GM12892 (cell line): ENCODE data around the gene PLCH1.

Source experiments
- DNase-seq: peaks from one replicate; pipeline ENCODE4 v3.0.0; 2011; ENCODE audit not compliant: insufficient read length
- FAIRE-seq: peaks from 2 replicates; lab custom pipeline; 2011; peaks lifted over from hg19 to GRCh38; lab: Jason Lieb, UNC
- POLR2A ChIP-seq: IDR thresholded peaks from 2 replicates; pipeline ENCODE4 v1.6.1; 2011; ENCODE audit warnings: low read depth, low read length, control low read depth
- POLR2AphosphoS5 ChIP-seq: IDR thresholded peaks from 2 replicates; pipeline ENCODE4 v1.6.1; 2011; ENCODE audit warnings: low read depth, low read length, control low read depth
- TAF1 ChIP-seq: IDR thresholded peaks from 2 replicates; pipeline ENCODE4 v1.6.1; 2011; ENCODE audit warnings: low read depth, mild to moderate bottlenecking, control low read depth, low read length, borderline replicate concordance

The PLCH1 gene

DNA sequence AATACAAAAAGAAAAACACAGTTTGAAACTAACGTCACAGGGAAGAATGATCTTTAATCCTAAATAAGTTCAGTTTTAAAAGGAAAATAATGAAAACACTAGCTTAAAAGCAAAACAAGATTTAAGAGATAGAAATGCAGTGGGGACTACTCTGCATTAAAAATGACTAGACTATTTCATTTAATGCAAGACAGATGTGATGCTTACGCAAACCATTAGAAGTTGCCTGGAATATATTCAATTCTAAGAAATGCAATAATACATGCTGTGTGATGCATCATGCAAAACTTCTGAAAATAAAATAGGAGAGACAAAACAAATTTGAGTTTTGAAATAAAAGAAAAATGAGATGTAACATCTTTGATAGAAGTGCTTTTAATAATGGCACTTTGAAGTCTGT, 353.8 kb downstream of the PLCH1 start:
- DNase-seq, result no peak

GRCh38 chr3:155390351-155390750, 354.5 kb downstream of the PLCH1 start:
- no peak for FAIRE-seq
- TF ChIP-seq POLR2AphosphoS5 (no peak), TAF1 (no peak)
- no peak for DNase-seq

More for the DNA sequence above, 353.8 kb downstream of the PLCH1 start:
- no peak for FAIRE-seq
- TF ChIP-seq POLR2AphosphoS5 (no peak), POLR2A (no peak), TAF1 (no peak)

- TF ChIP-seq TAF1, result no peak
- TF ChIP-seq POLR2AphosphoS5, result no peak
- TF ChIP-seq POLR2A, result no peak
- no peak for DNase-seq
- FAIRE-seq, result no peak
These were observed 356.5 kb downstream of the PLCH1 start for GRCh38 chr3:155388417-155388816.

DNA sequence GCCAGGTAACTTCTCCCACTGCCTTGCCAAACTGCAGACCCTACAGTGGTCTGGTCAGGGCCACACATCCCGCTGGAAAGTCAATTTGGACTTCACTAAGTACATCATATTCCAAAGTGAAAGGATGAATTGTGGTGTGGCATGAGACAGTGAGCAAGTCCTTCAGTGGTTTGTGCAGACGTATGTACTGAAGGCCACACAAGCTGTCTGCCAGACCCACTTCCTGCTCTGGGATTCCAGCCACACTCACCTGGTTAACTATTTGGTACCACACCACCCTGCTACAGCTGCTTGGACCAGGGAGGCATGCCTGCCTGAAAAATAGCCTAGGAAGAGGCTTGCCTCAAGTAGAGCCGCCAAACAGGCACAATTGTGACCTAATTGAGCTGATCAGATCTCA, 357.3 kb downstream of the PLCH1 start:
- TF ChIP-seq POLR2AphosphoS5 (no peak), TAF1 (no peak), POLR2A (no peak)
- no peak for DNase-seq
- FAIRE-seq, result no peak

DNA sequence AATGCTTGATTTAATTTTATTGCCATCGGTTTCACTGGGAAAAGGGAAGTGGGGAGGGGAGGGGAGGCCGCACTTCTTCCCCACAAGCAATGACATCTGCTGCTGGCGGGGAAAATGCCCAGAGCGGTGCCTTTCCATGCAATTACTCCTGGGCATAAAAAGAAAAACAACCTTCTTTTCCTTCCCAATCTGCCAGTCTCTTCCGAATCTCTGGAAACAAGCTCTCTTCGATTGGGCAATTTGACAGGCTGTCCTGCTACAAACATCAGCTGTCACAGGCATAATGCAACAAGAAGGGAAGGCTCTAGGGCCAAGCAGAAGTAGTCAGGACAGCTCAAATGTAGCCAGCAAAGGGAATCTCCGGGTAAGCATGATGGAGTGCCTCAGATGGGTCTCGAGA, 358.0 kb downstream of the PLCH1 start:
- DNase-seq, result no peak
- FAIRE-seq, result no peak
- TF ChIP-seq TAF1 (no peak), POLR2AphosphoS5 (no peak), POLR2A (no peak)

DNA sequence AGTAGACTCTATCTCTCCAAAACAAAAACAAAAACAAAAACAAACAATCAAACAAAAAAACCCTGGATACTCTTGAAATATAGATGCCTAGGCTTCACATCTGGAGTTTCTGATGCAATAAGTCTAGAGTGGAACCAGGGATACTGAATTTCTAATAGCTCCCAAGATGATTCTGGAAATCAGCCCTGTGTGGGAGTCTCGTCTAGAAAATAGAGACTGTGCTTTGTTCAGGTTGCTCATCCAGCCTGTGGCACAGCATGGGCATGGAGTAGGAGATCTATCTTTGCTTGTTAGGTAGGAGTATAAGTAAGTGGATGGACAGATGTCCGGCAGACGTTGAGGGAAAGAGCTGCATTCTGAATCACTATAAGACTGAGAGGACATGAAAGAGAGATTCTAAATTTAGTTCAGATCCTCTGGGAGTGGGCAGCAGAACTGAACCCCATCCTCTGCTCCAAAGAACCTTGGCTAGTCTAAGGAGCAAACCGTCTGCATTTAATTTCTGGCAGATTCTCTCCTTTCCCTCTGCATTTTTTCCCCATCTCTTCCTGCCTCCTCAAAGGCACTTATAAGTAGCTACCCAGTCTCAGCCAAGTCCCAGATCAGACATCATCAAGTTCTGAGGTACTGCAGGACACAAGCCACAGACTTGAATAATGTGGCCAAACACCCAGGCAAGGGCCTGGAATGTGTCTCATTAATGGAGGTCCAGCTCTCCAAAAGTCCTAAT, 358.8 kb downstream of the PLCH1 start:
- TF ChIP-seq POLR2AphosphoS5 (no peak), POLR2A (no peak), TAF1 (no peak)
- no peak for DNase-seq
- no peak for FAIRE-seq

DNA sequence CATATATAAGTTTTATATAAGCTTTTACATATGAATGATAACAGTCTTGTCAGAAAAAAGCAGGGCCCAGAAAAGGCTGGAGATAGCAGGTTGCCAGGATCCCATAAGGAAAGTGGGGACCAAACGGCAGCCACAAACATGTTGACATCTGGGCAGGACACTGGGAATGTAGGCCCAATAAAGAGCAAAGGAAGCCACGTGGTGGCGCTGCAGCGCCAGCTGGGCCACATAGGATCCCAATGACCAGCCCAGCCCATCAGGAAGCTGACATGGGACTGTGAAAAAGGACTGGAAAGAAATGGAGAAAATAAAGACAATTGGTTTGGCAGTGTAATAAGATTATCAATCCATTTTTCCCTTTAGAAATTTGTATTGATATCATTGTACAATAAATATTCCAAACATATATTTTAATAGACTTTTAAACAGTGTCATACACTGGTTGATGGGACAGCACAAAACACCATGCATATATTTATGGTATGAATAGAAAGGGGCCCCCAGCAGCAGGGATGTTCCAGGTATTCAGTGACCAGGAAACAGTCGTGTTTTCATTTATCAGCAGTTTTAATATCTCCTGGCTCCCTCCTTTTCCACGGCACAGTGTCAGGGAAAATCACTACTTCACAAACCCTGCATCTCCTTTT, 362.4 kb downstream of the PLCH1 start:
- DNase-seq (no peak), FAIRE-seq (no peak)
- TF ChIP-seq POLR2A (no peak), TAF1 (no peak), POLR2AphosphoS5 (no peak)

GRCh38 chr3:155377847-155378246, 367.0 kb downstream of the PLCH1 start:
- no peak for TF ChIP-seq TAF1
- TF ChIP-seq POLR2AphosphoS5, result no peak
- no peak for TF ChIP-seq POLR2A
- FAIRE-seq (no peak), DNase-seq (no peak)

GRCh38 chr3:155377071-155377470, 367.8 kb downstream of the PLCH1 start:
- TF ChIP-seq POLR2AphosphoS5 (no peak), TAF1 (no peak), POLR2A (no peak)
- DNase-seq (no peak), FAIRE-seq (no peak)

GRCh38 chr3:155372281-155372680, 372.6 kb downstream of the PLCH1 start:
- TF ChIP-seq TAF1 (no peak), POLR2A (no peak), POLR2AphosphoS5 (no peak)
- FAIRE-seq (no peak), DNase-seq (no peak)

DNA sequence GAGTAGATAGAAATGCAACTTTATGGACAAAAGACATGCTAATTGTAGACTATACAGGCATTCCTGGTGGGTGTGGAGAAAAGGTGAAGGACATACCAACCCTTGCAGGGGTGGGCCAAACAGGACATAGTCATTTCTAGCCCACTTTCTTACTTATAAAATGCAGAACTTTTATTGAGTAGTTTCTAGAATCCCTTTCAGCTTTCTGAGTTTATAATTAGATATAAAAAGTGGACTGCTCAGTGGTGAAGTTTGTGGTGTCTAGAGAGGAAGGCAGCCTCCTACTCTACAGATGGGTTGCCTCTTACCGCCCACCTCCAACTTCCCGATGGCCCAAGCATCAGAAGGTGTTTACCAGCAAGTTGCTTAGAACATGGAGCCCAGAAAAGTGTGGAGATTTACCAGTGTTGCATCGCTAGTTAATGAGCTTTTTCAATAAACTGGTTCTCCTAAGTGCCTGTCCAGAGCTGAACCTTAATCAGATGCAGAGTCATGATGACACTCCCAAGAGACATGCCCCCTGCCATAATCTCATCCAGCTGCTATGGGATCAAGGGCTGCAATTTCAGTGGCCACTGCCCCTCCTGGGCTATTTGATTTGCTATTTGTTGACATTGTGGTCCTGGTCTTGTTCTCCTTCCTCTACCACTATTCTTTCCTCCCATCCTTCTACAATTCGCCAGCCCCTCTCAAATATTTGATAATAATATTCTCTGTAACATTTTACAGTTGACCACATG, 373.9 kb downstream of the PLCH1 start:
- no peak for TF ChIP-seq TAF1
- no peak for TF ChIP-seq POLR2A
- no peak for TF ChIP-seq POLR2AphosphoS5
- FAIRE-seq, result no peak
- DNase-seq, result no peak
